Transverse colon (tissue), 4 donors: ENCODE results near the gene SVIL.

Source experiments
- CTCF ChIP-seq, 5 experiments: fragments of 200-600 bp in 3 of 5; fragments of 450-650 bp in 2 of 5; sonication (generic) in 3 of 5; IDR thresholded peaks; 1 replicate in 2 of 5; 2 replicates in 3 of 5; pipeline ENCODE4 v1.5.1; 2016 to 2017; ENCODE audit warnings: antibody characterized with exemption in 5 of 5, inconsistent platforms in 3 of 5, mild to moderate bottlenecking in 2 of 5, moderate library complexity in 1 of 5
- EP300 ChIP-seq: sonication (generic); formaldehyde crosslinking; IDR thresholded peaks from one replicate; pipeline ENCODE4 v1.6.1; 2017; ENCODE audit warnings: antibody characterized with exemption, low read depth
- POLR2A ChIP-seq: fragments of 450-650 bp; IDR thresholded peaks from one replicate; pipeline ENCODE4 v1.6.1; 2016; ENCODE audit warnings: antibody characterized with exemption, mild to moderate bottlenecking, moderate library complexity
- POLR2AphosphoS5 ChIP-seq, 3 donors: sonication (generic); formaldehyde crosslinking; IDR thresholded peaks; one replicate each; pipeline ENCODE4 v1.6.1; 2016; ENCODE audit warnings: antibody characterized with exemption in 3 of 3

DNA sequence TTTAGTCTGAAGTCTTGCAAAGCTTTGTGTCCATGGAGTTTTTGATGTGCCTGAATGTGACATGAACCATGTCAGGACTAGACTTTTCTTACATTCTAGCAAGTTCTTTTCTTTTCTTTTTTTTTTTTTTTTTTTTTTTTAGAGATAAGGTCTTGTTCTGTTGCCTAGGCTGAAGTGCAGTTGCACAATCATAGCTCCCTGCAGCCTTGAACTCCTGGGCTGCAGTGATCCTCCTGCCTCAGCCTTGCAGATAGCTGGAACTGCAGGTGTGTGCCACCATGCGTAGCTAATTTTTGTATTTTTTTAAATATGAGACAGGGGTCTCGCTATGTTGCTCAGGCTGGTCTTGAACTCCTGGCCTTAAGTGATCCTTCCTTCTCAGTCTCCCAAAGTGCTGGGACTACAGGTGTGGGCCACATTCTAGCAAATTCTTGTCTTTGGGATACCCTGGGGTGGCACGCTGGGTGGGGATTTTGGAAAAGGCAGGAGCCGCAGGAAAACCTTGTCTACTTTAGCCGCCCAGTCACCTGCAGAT is 152.8 kb downstream of the SVIL start:
- TF ChIP-seq POLR2AphosphoS5 (IDR thresholded peaks at IDR 0.05) = no peak
- TF ChIP-seq CTCF (IDR thresholded peaks at IDR 0.05) = no peak
- no peak for TF ChIP-seq POLR2A
- no peak for TF ChIP-seq EP300
